Activated CD4-positive, alpha-beta T cell treated with anti-CD3 and anti-CD28 coated beads, Interleukin-2, Interleukin-6, amounts not matched to agents 100 ng/mL and 50 ng/mL, durations not matched to agents 16 hours and 8 hours (primary cell): ENCODE measurements around the gene ZFR2.
"Not testable (repeated sequence)": the region's sequence is repeated elsewhere in the genome, so short reads cannot be mapped to it uniquely, and the experiment has no call there.

Experiments
- DNase-seq: peaks from one replicate; pipeline ENCODE4 v3.0.0-alpha.2; 2020

The ZFR2 gene

DNA sequence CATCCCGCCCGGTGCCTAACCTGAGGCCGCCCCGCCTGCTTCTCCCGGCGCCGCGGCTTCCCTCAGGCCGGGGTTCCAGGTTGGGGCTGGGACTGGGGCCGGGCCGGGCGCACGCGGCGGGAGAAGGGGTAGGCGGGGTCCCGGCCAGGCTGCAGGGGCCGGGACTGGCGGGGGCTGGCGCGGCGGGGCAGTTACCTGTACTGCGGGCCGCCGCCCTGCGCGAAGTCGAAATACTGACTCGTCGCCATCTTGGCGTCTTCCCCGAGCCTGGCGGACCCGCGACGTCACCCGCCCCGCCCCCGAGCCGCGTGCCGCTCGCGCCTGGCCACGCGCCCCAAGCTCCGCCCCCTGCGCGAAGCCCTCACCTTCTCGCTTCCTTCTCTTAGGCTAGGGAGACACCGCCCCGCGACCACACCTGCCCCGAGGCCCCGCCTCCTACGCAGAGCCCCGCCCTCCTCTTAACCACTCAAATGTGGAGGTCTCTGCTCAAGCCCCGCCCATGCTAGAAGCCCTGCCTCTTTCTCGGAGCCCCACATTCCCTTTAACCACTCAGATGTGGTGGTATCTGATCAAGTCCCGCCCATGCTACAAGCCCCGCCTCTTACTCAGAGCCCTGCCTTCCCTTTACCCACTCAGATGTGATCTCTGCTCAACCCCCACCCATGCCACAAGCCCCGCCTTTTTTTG, at the start of gene ZFR2:
Gene ZFR2 (minus strand): TSS at position 269 of the 687 bp plus-strand sequence. CDS start 21 bp downstream, at position 248.
- DNase-seq, result peak; percentile 5

DNA sequence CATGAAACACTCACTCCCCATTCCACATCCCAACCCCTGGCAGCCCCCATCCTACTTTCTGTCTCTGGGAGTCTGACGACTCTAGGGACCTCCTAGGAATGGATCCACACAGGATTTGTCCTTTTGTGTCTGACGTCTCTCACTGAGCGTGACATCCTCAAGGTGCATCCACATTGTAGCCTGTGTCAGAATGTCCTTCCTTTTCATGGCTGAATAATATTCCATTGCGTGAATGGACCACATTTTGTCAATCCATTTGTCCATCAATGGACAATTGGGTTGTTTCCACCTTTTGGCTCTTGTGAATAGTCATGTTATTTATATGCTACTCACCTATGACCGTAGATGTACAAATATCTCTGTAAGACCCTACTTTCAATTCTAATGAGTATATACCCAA, 47.2 kb upstream of the ZFR2 start:
- no peak for DNase-seq

DNA sequence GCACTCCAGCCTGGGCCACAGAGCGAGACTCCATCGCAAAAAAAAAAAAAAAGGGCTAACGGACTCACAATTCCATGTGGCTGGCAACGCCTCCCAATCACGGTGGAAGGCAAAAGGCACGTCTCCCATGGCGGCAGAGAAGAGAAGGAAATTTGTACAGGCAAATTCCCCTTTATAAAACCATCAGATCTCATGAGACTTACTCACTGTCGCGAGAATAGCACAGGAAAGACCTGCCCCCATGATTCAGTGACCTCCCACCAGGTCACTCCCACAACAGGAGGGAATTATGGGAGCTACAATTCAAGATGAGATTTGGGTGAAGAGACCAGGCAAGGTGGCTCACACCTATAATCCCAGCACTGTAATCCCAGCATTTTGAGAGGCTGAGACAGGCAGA, 45.4 kb upstream of the ZFR2 start:
- no peak for DNase-seq

DNA sequence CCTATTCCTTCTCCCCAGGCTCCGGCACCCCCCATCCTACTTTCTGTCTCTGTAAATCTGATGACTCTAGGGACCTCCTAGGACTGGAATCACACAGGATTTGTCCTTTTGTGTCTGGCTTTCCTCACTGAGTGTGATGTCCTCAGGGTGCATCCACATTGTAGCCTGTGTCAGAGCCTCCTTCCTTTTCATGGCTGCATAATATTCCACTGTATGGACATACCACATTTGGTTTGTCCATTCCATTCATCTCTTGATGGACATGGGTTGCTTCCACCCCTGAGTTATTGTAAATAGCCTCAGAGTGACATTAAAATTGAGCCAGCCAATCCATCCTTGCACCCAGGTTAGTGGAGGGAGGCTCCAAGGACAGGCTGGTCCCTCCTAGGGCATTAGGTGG, 41.3 kb upstream of the ZFR2 start:
- DNase-seq, result no peak

DNA sequence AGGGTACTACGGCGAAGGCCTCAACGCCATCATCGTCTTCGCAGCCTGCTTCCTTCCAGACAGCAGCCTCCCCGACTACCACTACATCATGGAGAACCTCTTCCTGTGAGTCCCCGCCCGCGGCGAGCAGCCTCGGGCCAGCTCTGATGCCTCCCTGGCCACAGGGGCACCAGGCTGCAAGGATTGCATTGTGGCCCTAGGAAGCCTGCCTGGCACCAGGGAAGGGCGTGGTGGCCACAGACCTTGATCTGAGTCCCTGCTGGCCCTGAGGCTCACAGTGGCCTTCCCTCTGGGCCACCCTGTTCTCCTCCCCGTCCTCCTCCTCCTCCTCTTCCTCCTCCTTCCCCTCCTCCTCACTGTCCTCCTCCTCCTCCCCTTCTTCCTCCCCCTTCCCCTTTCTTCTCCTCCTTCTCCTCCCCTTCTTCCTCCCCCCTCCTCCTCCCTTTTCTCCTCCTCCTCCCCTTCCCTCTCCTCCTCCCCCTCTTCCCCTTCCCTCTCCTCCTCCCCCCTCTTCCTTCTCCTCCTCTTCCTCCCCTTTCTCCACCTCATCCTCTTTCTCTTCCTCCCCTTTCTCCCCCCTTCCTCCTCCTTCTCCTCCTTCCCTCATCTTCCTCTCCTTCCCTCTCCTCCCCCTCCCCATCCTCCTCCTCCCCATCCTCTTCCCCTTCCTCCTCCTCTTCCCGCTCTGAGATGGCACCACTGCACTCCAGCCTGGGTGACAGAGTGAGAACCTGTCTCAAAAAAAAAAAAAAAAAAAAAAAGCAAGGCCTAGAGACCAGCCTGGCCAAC, 39.6 kb upstream of the ZFR2 start:
- no peak for DNase-seq

DNA sequence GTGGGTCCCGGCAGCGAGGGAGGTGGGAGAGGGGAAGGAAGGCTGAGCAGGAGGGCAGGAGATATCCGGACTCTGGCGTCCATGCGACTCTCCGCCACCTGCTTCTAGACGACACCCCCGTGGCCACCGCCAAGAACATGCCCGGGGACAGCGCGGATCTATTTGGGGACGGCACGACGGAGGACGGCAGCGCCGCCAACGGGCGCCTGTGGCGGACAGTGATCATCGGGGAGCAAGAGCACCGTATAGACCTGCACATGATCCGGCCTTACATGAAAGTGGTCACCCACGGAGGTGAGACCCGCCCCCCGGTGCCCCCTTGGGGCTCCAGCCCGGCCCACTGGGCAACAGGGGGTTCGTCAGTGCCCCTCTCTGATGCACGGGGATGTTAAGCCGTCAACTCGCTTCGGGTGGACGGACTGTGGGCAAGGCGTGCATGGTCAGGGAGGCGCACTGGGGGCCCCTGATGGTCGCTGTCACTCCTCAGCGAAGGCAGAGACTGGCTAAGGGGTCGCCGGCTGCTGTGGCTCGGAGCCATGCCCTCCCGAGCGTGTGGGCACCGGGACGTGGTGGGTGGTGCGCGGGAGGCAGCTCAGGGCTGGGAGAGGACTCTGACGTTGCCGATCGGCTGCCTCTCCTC, 38.9 kb upstream of the ZFR2 start:
- DNase-seq, result no peak

DNA sequence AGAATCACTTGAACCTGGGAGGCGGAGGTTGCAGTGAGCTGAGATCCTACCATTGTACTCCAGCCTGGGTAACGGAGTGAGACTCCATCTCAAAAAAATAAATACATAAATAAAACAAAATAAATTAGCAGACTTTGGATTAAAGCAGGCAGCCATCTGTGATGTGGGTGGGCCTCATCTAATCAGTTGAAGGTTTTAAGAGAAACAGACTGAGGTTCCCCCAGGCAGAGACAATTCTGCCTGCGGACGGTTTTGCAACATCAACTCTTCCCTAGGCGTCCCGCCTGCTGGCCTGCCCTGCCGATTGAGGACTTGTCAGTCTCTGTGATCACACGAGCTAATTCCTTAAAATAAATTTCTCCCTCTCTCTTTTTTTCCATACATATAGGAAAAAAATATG, 35.4 kb upstream of the ZFR2 start:
- no peak for DNase-seq

DNA sequence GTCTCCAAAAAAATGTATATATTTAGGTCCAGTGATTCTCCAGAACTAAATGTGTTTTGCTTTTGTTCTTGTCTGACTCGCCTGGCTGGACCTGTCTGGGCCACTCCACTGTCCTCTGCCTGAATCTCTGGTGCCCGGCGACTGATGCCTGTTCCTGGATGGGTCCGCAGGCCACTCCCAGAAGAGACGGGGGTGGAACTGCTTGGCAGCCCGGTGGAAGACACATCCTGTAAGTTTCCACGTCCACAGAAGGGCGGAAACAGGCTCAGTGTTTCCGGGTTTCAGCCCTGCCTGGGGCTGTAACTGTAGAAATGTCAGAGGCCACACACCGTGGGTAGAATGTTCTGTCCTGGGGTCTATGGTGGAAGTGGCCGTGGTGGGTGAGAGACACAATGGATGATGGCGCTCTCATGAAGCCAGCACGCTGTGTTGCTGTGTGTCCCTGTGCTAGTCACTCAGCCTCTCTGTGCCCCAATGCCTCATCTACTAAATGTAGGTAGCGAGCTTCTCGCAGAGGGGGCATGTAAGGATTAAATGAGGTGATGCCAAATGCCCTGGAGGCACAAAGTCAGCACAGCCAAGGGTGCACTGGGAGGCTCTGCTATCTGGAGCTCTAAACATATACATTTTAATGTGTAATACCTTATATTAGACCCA, 33.6 kb upstream of the ZFR2 start:
- no peak for DNase-seq

DNA sequence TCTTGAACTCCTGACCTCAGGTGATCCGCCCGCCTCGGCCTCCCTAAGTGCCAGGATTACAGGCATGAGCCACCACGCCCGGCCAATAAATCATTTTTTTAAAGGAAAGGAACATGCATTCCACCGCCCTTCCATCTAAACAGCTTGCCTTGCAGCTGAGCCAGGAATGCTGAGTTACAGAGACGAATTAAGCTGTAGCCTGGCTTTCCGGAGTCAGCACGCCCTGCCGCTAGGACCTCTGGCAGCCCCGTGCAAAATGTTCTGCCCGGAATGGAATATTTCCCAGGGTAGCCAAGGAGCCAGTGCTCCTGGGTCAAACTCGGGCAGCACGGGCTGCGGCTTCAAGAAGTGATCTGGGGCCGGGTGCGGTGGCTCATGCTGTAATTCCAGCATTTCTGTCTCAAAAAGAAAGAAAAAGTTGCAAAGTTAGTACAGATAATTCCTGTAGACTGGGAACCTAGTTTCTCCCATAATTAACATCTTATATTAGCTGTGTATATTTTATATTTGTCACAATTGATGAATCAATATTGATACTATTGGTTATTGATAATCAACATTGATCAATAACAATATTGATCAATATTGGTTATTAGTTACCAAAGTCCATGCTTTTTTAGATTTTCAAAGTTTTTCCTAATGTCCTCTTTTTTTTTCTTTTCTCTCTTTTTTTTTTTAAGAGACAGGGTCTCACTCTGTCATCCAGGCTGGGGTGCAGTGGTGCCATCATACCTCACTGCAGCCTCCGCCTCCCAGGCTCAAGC, 30.9 kb upstream of the ZFR2 start:
- DNase-seq, result no peak

DNA sequence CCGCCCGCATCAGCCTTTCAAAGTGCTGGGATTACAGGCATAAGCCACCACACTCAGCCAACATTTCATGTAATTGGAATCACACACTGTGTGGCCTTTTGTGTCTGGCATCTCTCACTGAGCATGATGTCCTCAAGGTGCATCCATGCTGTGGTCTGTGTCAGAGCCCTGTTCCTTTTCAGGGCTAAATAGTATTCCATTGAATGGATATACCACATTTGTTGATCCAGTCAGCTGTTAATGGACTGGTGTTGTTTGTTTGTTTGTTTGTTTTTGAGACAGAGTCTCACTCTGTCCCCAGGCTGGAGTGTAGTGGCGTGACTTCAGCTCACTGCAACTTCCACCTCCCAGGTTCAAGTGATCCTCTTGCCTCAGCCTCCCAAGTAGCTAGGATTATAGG, 29.6 kb upstream of the ZFR2 start:
- no peak for DNase-seq

DNA sequence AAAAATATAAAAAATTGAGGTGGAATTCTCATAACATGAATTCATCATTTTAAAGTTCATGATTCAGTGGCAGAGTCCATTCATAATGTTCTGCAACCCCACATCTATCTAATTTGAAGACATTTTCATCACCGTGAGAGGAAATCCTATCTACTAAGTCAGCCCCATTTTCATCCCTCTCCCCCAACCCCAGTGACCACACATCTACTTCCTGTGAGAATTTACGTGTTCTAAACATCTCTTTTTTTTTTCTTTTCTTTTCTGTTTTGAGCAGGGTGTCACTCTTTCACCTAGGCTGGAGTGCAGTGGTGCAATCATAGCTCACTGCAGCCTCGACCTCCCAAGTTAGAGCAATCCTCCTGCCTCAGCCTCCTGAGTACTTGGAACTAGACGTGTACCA, 29.1 kb upstream of the ZFR2 start:
- DNase-seq, result no peak

DNA sequence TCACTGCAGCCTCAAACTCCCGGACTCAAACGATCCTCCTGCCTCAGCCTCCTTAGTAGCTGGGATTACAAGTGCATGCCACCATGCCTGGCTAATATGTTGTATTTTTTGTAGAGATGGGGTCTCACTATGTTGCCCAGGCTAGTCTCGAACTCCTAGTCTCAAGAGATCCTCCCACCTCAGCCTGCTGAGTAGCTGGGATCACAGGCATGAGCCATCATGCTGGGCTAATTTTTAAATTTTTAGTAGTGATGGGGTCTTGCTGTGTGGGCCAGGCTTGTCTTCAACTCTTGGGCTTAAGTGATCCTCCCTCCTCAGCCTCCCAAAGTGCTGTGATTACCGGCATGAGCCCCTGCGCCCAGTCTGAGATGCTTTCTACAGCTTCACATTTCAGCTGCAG, 26.9 kb upstream of the ZFR2 start:
- no peak for DNase-seq

DNA sequence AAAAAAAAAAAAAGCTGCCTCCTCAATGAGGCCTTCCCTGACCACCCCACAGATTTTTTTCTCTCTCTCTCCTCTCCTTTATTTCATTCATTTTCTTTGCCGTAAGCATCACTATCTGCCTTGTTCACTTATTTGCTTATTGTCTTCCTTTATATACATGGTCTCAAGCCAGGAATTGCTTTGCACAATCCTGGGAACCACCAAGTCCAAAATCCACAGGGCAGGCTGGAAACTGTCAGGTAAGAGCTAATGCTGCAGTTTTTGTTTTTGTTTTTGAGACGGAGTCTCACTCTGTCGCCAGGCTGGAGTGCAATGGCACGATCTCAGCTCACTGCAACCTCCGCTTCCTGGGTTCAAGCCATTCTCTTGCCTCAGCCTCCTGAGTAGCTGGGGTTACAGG, 26.1 kb upstream of the ZFR2 start:
- not testable (repeated sequence) for DNase-seq

DNA sequence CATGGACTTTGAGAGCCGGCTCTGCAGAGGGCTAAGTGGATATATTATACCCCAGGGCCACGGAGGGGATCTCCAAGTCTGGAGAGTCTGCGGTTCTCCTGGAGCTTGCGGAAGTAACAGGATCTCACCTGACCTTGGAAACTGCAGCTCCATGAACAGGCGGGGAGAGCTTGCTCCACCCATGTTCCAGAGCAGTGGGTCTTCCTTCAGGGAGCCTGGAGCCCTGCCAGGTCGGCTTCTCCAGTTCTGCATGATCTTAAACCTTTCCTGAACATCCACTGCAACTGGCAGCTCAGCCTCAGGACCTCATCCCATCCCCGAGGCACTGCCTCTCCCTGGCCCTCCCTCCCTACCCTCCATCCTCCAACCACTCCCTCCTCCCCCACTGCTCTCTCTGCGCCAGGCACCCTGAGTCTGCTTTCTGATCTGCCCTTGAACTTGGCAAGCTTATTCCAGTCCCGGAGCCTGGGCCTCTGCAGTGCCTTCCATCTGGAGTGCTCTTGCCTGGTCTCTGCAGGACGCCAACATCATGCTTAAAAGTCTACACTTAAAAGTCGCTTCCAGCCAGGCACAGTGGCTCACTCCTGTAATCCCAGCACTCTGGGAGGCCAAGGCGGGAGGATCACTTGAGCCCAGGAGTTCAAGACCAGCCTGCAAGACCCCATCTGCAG, 24.8 kb upstream of the ZFR2 start:
- DNase-seq, result no peak

DNA sequence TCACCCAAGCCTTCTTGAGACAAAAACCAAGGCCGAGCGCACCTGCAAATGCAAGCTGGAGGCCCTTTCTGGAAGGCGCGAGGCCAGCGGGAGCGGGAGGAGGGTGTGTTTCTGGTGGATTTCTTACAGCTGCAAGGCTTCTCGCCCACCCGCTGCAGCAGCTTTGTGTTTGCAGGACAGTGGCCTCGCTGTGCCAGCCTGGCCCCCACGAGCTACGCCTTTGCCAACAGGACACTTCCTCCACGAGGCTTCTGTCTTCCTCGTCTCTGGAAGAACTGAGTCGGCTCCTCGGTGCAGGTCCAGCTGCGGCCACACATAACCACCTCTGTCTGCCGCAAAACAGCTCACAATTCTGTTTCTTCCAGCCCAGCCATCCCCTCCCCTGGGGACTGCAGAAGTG, 21.8 kb upstream of the ZFR2 start:
- no peak for DNase-seq

DNA sequence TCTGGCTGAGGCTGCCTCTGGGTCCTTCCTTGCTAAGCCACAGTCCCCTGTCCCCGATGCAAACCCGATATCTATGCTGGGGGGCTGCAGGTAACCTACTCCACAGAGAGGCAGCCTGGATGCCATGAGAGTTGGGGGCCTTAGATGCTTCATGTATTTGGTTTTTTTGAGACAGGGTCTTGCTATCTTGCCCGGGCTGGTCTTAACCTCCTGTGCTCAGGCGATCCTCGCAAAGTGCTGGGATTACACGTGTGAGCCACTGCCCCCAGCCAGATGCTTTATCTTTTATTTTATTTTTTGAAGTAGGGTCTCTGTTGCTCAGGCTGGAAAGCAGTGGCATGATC, 13.2 kb upstream of the ZFR2 start:
- no peak for DNase-seq

DNA sequence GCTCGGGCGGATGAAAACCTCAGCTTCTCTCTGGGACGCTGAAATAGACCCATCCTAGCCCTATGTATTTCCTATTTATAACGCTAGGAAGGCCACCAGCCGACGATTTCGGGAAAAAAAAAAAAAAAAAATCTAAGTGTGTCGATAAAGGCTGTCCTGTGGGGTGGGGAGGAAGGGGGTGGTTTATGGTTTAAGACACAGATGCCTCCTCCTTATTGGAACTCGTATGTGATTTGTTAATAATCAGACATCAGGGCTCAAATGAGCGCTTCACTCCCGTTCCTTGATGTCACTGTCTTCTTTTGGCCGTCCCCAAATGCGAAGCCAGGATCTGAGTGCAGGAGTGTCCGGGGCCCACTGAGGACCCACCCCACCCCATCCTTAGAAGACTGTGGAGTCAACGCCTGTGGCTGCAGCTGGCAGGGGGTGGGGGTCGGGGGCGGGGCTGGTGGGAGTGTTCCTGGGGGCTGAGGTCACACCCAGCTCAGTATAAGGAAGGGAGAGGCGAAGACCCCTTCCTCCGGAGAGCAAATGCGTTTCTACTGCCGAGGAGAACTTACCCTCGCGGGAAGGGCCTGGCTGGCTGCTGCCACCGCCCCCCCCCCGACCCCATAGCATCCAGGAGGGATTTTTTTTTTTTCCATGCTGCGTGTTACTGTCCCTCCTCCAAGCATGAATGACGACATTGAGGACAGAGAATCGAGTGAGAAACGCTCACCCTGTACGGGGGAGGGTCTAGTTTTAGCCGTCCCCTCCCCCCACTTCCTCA, 12.6 kb upstream of the ZFR2 start:
- DNase-seq, result no peak

DNA sequence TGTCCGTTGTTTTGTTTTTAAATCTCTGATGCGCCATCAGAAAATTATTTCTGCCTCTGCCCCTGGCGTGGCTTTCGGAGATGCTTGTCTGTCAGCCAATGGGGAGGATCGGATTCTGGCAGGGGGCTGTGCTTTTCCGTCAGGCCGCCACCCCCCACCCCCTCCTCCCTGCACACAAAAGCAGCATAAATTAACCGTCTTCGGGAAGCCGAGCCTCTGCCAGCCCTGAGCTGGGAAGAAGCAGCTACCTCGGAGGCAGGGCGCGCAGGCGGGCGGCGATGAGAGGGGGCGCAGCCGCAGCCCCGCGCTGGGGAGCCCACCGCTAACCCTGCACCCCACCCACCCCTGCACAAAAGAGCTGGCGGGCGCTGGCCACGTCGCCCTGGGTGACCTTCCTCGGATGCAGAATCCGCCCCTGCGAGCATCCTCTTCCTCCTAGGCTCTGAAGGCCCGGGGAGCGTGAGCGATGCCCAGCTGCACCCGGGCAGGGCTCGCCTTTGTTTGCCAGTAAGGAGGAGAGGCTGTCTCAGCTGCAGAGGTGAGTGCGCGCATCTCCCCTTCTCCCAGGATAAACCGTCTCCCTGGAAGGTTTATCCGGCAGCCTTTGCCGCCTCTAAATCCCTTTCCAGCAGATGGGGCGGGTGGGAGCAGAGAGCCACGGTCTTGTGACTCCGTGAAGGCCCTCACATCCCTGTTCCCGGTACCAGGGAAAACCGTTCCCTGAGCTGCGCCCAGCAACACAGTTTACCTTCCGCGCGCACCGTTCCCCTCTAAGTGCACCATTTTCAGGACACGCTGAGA, 11.8 kb upstream of the ZFR2 start, which contains the start of gene ATCAY:
Gene ATCAY (plus strand): TSS at position 215 of the 801 bp plus-strand sequence. CDS start 5,083 bp downstream, outside the sequence.
- DNase-seq, result no peak

DNA sequence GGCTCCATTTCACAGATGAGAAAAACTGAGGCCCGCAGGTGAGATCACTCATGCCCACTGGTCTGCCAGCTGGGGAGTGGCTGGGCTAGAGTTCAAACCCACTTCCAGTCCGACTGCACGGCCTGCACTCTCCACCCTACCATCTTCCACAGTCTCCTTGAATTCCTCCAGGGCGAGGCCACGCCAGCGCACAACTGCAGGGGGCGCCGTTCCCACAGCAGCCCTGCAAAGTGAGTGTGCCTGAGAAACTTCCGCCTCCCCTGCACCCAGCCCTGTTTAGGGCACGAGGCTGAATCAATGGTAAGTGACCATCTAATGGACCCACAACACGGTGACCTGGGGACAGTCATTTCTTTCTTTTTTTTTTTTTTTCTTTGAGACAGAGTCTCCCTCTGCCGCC, 10.8 kb upstream of the ZFR2 start:
- no peak for DNase-seq

DNA sequence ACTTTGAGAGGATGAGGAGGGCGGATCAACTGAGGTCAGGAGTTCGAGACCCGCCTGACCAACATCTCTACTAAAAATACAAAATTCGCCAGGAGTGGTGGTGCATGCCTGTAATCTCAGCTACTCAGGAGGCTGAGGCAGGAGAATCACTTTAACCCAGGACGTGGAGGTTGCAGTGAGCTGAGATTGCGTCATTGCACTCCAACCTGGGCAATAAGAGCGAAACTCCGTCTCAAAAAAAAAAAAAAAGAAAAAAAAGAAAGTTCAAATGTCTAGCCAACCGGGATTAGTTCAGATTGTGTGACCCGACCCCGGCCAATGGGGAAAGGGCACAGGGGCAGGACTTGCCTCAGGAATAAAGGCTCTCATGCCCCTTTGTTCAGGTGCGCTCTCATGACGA, 5.9 kb upstream of the ZFR2 start:
- not testable (repeated sequence) for DNase-seq

DNA sequence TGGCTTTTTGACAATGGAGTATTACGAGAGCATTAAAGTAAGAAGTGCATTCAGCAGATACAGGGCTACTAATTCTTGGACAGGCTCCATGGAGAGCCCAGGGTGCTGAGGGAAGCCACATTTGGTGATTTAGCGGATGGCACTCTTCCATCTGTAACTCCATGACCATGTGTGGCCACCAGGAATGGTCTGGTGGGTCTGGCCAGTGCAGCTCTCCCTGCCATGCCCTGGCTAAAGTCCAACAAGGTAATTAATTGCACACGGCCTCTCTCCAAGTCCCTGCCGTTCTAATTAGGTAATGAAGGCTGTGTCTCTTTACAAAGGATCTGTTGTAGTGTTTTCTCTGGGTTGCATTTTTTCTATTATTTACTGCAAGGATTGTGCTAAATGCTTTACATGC, 4.3 kb upstream of the ZFR2 start:
- no peak for DNase-seq
